ENCODE measurements around the gene PPCS. TPM values are rescaled to one million over a fixed set of nuclear protein-coding genes. Genes with fewer than 3 reads are reported as not detected.

PPCS gene
- total RNA-seq: 49.5 and 61.9 TPM in 2 replicates

DNA sequence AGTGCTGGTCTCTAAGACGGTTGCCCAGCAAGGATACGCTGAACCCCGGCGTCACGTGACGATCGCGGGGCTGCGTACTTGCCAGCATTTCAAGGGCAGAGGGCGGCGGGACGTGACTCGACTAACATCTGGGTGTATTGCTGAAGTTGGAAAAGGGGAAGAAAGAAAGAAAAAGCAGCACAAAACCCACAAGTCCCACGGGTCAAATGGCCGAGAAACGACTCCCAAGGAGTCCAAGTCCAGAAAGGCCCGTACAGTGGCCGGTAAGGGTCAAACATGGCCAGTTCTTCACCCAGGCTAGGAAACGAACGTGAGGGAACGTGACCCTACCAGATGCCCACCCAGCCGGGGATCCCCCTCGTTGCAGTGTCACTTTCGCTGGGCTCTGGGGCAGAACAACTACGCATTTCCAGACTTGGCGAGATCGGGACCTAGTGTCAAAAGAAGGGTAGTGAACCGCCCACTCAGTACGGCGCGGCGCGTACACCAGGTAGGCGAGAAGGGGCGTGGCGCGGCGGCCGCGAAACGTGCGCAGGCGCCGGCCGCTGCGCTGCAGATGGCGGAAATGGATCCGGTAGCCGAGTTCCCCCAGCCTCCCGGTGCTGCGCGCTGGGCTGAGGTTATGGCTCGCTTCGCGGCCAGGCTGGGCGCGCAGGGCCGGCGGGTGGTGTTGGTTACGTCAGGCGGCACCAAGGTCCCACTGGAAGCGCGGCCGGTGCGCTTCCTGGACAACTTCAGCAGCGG is at the start of gene PPCS, which contains the start of gene ZMYND12:
Gene PPCS, plus strand, starts transcription at position 534 of the 744 bp plus-strand sequence. Its CDS starts 23 bp downstream, at position 557.
Gene ZMYND12, minus strand, starts transcription at position 13 of the 744 bp plus-strand sequence. CDS start 25 bp downstream, outside the sequence.

GRCh38 chr1:42462828-42463763 is 6.8 kb downstream of the PPCS start, which contains the start of gene CCDC30:
Gene CCDC30, plus strand, starts transcription at chr1:42463286. Its CDS starts 17,266 bp downstream, at chr1:42480552.

Small RNAs within 50 kb of the gene (small RNA-seq; reads per million reads assigned to genes)
- gene TMSB4XP1: not detected

Other genes with a start within 250 kb of the PPCS start
- gene FOXJ3, start 121.3 kb upstream of the PPCS start, total RNA-seq: 45.4 and 47.7 TPM in 2 replicates
- gene RIMKLA, start 75.8 kb upstream of the PPCS start, total RNA-seq: 0.11 and 0.13 TPM in 2 replicates
- 1.4 and 2.2 TPM in 2 replicates for gene ZMYND12, start 521 bp upstream of the PPCS start, total RNA-seq
- 2.6 and 3.4 TPM in 2 replicates for gene CCDC30, start 6.7 kb downstream of the PPCS start, total RNA-seq
- 23.3 and 25.3 TPM in 2 replicates for gene PPIH, start 201.9 kb downstream of the PPCS start, total RNA-seq
- 669 and 745 TPM in 2 replicates for gene YBX1, start 225.9 kb downstream of the PPCS start, total RNA-seq

Data from articular chondrocyte of knee joint (primary cell).